HG02938 (cell line): ENCODE measurements around the gene TMEM247.
"Not testable (repeated sequence)": the region's sequence is repeated elsewhere in the genome, so short reads cannot be mapped to it uniquely, and the experiment has no call there.

ENCODE experiments used
- ATAC-seq: cut with Tn5 transposase; IDR thresholded peaks from one replicate; pipeline ENCODE4 v1.9.1; 2021; ENCODE audit warnings: mild to moderate bottlenecking, moderate library complexity; ENCODE audit not compliant: unreplicated experiment

TMEM247 gene

GRCh38 chr2:46509804-46510203 is 30.4 kb downstream of the TMEM247 start:
- no peak for ATAC-seq

DNA sequence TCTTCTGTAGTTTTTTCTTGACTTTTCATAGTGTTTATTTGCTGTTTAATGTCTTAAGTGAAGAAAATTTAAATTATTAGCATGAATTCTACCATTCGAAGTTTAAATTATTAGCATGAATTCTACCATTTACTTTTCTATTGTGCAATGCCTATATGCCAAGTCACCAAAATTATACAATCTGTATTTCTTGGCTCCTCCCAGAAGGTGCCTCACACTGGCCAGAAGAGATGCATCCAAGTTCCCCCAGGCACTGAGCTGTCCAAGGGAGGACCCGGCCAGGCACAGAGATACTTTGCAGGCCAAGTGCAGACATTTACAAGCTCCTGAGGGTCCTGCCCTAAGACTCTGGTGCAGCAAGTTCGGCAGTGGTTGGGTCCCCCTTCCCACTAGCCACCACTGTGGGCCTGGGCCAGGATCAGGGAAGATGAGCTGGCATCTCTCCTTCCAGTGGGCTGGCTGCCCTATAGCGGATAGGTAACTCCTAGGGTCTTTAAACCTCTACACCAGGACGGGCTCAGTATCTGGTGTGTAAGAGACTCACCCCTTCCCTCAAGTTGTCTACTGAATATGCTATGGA is 31.3 kb downstream of the TMEM247 start:
- ATAC-seq: no peak

DNA sequence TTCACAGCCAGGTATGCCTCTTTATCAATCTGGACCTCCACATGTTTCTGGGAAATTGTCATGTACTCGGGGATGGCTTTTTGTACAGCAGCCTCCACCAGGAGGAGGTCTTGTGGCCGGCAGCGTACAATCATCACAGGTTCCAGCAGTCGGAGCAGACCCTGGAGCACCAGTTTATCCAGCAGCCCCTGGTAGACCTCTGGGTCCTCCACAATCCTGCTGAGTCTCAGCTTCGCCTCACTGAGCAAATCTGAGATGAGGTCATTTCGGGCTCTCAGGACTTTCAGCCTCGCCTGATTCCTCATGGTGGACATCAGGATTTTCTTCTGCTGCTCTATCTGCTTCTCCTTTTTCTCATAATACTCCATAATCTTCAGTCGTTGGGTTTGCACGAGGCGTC is 32.8 kb downstream of the TMEM247 start:
- no peak for ATAC-seq

- ATAC-seq: no peak
These were observed 35.4 kb downstream of the TMEM247 start for GRCh38 chr2:46514738-46515137.

DNA sequence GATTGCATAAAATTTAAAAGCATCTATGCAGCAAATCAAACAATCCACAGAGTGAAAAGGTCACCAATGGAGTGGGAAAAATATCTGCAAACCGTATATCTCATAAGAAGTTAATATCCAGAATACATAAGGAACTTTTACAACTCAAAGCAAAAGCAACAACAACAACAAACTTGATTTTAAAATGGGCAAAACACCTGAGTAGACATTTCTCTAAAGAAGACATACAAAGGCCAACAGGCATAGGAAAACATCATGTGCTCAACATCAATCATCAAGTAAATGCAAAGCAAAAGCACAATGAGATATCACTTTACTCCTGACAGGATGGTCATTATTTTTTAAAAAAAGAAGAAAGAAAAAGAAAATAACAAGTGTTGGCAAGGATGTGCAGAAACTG is 38.1 kb downstream of the TMEM247 start:
- no peak for ATAC-seq

GRCh38 chr2:46518861-46519260 is 39.5 kb downstream of the TMEM247 start:
- no peak for ATAC-seq

DNA sequence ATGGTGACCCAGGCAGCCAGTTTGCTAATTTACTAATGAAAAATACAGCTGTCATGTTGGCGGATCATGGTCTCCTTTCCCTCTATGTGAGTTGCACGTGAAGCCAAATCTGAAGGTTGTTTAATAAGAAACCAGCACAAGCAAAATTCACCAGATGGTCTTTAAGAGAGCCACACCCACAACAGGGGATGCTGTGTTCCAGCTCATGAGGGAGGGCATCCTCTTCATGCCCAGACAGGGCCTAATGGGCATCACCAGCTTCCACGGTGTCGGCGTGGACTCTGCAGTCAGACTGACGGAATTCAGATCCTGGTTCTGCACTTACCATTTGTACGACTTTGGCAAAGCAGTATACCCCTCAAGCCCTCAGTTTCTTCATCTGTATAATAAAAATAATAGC is 39.9 kb downstream of the TMEM247 start:
- ATAC-seq: no peak

- no peak for ATAC-seq
These were observed 40.9 kb downstream of the TMEM247 start for GRCh38 chr2:46520130-46520711.

- no peak for ATAC-seq
These were observed 41.9 kb downstream of the TMEM247 start for GRCh38 chr2:46521215-46521683.

GRCh38 chr2:46522385-46522784 is 43.0 kb downstream of the TMEM247 start:
- ATAC-seq: not testable (repeated sequence)

GRCh38 chr2:46525522-46526155 is 46.3 kb downstream of the TMEM247 start:
- ATAC-seq: no peak

- ATAC-seq: no peak
These were observed 49.5 kb downstream of the TMEM247 start for GRCh38 chr2:46528880-46529279.

GRCh38 chr2:46530639-46531038 is 51.3 kb downstream of the TMEM247 start:
- no peak for ATAC-seq

DNA sequence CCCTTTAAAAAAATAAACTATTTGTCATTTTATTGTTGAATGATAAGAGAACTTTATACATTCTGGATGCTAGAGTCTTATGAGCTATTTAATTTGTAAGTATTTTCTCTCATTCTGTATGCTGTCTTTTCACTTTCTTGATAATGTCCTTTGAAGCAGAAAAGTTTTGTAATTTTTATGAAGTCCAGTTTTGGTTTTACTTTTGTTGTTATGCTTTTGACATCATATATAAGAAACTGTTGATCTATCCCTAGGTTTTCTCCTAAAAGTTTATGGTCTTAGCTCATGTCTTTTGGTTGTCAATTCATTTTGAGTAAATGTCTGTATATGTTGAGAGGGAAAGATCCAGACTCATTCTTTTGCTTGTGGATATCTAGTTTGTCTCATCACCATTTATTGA is 52.5 kb downstream of the TMEM247 start:
- no peak for ATAC-seq
